GM12891 (cell line): ENCODE measurements around the gene CENATAC.

Experiments used
- POLR2A ChIP-seq: IDR thresholded peaks from 2 replicates; pipeline ENCODE4 v1.6.1; 2011; ENCODE audit warnings: low read depth, low read length, control low read depth
- POLR2AphosphoS5 ChIP-seq: IDR thresholded peaks from 2 replicates; pipeline ENCODE4 v1.6.1; 2011; ENCODE audit warnings: low read depth, low read length, control low read depth
- TAF1 ChIP-seq: IDR thresholded peaks from 2 replicates; pipeline ENCODE4 v1.6.1; 2011; ENCODE audit warnings: low read depth, low read length, control low read depth

DNA sequence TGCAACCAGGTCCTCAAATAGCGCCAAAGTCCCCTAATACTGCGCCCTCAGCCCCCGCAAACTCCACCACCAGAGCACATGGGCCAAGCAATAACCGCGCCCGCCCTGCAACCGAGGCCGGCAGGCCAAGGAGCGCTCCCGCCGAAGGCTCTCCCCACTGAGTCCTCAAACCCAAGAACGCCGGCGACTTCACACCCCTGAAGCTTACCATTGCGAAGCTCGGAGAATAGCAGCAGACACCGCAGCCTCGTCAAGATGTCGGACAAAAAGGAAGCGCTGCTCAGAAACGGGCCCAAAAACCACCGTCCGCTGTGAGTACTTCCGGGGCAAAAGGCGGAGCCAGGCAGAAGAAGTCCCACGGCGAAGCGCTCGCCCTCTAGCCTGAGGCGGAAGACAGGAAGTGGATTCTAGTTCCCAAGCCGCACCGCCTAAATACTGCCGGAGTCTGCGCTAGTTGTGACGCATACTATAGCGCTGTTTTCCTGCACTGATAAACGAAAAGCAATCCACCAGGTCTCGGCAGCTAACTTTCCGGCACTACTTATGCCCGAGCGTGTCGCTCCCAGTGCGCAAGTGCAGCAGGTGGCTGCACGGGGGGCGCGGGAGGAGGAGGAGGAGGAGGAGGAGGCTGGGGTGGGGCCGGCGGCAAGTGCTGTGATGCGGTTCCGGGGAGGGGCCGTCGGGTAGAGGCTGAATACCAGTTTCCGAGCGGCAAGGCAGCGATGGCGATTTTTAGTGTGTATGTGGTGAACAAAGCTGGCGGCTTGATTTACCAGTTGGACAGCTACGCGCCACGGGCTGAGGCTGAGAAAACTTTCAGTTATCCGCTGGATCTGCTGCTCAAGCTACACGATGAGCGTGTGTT, 20.4 kb downstream of the CENATAC start, which contains the start of the genes RPS25 and TRAPPC4:
- TF ChIP-seq TAF1 (peak; percentile 93), POLR2A (peak; percentile 96), POLR2AphosphoS5 (peak; percentile 96)
